SK-N-SH (cell line): ENCODE results near the gene HGS.

Source experiments
- POLR2AphosphoS5 ChIP-seq: IDR thresholded peaks from 2 replicates; pipeline ENCODE4 v1.6.1; 2012; ENCODE audit warnings: low read depth, low read length
- TF ChIP-seq, protein P1 (sequence below): IDR thresholded peaks from 2 replicates; pipeline ENCODE4 v1.4.0; 2012; ENCODE audit warnings: low read depth
- TF ChIP-seq, protein P2 (sequence below): IDR thresholded peaks from 2 replicates; pipeline ENCODE4 v1.6.1; 2012; ENCODE audit warnings: mild to moderate bottlenecking, low read depth, low read length, moderate library complexity

DNA sequence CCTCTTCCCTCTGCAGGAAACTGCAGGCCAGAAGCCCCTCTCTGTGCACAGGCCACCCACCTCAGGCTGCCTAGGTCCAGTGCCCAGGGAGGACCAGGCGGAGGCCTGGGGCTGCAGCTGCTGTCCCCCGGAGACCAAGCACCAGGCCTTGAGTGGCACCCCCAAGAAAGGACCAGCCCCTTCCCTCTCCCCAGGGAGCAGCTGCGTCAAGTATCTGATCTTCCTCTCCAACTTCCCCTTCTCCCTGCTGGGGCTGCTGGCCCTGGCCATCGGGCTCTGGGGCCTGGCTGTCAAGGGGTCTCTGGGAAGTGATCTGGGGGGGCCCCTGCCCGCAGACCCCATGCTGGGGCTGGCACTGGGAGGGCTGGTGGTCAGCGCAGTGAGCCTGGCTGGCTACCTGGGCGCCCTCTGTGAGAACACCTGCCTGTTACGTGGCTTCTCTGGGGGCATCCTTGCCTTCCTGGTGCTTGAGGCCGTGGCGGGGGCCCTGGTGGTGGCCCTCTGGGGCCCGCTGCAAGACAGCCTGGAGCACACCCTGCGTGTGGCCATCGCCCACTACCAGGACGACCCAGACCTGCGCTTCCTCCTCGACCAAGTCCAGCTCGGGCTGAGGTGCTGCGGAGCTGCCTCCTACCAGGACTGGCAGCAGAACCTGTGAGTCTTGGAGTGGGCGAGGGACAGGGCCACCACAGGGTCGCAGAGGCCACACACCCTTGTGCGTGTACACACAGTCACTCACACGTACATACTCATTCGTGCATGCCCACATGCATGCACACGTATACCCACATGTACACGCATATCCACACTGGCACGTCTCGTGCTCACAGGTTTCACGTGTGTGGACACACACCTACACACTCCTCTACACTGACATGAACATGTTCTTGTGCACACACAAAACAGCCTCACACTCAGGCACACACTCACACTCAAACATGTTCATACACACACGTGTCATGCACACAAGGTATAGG, 38.5 kb upstream of the HGS start:
- TF ChIP-seq, protein P1, sequence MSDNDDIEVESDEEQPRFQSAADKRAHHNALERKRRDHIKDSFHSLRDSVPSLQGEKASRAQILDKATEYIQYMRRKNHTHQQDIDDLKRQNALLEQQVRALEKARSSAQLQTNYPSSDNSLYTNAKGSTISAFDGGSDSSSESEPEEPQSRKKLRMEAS: no peak
- TF ChIP-seq POLR2AphosphoS5: no peak
- TF ChIP-seq, protein P2, sequence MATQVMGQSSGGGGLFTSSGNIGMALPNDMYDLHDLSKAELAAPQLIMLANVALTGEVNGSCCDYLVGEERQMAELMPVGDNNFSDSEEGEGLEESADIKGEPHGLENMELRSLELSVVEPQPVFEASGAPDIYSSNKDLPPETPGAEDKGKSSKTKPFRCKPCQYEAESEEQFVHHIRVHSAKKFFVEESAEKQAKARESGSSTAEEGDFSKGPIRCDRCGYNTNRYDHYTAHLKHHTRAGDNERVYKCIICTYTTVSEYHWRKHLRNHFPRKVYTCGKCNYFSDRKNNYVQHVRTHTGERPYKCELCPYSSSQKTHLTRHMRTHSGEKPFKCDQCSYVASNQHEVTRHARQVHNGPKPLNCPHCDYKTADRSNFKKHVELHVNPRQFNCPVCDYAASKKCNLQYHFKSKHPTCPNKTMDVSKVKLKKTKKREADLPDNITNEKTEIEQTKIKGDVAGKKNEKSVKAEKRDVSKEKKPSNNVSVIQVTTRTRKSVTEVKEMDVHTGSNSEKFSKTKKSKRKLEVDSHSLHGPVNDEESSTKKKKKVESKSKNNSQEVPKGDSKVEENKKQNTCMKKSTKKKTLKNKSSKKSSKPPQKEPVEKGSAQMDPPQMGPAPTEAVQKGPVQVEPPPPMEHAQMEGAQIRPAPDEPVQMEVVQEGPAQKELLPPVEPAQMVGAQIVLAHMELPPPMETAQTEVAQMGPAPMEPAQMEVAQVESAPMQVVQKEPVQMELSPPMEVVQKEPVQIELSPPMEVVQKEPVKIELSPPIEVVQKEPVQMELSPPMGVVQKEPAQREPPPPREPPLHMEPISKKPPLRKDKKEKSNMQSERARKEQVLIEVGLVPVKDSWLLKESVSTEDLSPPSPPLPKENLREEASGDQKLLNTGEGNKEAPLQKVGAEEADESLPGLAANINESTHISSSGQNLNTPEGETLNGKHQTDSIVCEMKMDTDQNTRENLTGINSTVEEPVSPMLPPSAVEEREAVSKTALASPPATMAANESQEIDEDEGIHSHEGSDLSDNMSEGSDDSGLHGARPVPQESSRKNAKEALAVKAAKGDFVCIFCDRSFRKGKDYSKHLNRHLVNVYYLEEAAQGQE: no peak
